Measurements from ENCODE around the gene EMILIN2. TPM values are rescaled to one million over a fixed set of nuclear protein-coding genes. Genes with fewer than 3 reads are reported as not detected.

EMILIN2 gene
- total and polyA plus RNA-seq, 9 of the 15 experiments (the other 6 are each of a cell fraction or from before 2014, with no cell fraction given), result 0.01 to 0.40 (median 0.19) TPM

DNA sequence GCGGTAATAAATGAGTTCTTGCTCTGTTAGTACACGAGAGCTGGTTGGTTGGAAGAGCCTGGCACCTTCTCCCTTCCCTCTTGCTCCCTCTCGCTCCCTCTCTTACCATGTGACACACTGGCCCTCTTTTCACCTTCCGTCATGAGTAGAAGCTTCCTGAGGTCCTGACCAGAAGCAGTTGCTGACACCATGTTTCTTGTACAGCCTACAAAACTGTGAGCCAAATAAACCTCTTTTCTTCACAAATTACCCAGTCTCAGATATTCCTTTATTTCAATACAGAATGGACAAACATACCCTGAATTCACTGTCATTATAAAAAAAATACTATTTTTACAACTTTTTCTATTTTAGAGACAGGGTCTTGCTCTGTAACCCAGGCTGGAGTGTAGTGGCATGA lies 40.7 kb downstream of the EMILIN2 start (continued):
- no peak for TF ChIP-seq SAFB2 (IDR thresholded peaks at IDR 0.05; ENCODE audit: borderline replicate concordance, low read depth, low read length, severe bottlenecking)
- TF ChIP-seq ZNF316 (IDR thresholded peaks at IDR 0.05), result peak; percentile 59
- TF ChIP-seq KHSRP (IDR thresholded peaks at IDR 0.05), result no peak
- no peak for TF ChIP-seq MTA3 (IDR thresholded peaks at IDR 0.05; ENCODE audit: borderline replicate concordance)
- no peak for TF ChIP-seq ZNF79 (CRISPR knock-in tag; IDR thresholded peaks at IDR 0.05; ENCODE audit: low read depth)
- peak; percentile 83 for TF ChIP-seq ZNF766 (CRISPR knock-in tag; conservative IDR thresholded peaks at IDR 0.05)
- TF ChIP-seq, protein P1, sequence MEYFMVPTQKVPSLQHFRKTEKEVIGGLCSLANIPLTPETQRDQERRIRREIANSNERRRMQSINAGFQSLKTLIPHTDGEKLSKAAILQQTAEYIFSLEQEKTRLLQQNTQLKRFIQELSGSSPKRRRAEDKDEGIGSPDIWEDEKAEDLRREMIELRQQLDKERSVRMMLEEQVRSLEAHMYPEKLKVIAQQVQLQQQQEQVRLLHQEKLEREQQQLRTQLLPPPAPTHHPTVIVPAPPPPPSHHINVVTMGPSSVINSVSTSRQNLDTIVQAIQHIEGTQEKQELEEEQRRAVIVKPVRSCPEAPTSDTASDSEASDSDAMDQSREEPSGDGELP (CRISPR knock-in tag; IDR thresholded peaks at IDR 0.05; ENCODE audit: borderline replicate concordance), result no peak
- no peak for TF ChIP-seq ELF4 (CRISPR knock-in tag; IDR thresholded peaks at IDR 0.05)
- TF ChIP-seq ZNF124 (CRISPR knock-in tag; IDR thresholded peaks at IDR 0.05), result no peak
- TF ChIP-seq TRIM24 (IDR thresholded peaks at IDR 0.05), result peak in 1 of 2 experiments; percentile 31; a peak in 1 of 4 replicates
- TF ChIP-seq IRF2 (CRISPR knock-in tag; IDR thresholded peaks at IDR 0.05), result no peak
- no peak for TF ChIP-seq ZNF436 (CRISPR knock-in tag; IDR thresholded peaks at IDR 0.05)

DNA sequence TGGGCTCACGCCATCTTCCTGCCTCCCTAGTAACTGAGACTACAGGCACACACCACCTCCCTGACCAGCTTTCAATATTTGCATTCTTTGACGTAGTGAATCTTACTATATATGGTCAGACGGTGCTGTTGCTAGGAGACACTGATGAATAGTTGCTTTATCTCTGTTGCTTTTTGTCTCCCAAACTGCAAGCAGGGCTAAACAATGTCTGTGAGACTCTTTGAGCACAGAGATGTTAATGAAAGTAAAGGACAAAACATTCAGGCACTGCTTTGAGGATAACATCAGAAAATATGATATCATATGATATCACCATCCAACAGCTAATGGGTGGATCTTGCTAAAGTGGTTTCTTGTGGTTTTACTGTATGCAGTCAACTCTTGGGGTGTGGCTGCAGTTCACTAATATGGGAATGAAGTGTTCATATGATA lies 43.0 kb downstream of the EMILIN2 start:
- ChIA-PET CTCF (ENCODE audit: low intra/inter-chr PET ratio) (no interaction called here), POLR2A (interaction anchor here (0.6 to 0.8 kb wide), 2 partner anchors 58 to 165 kb away, joined by 3 read pairs; no protein-coding TSS in a partner anchor)
- Histone ChIP-seq H3K4me2 (ENCODE audit: insufficient read depth, low read length) (no peak overlapping the region; the same call in 1 of the 2 replicates), H3K27me3 (ENCODE audit: control insufficient read depth in 2 of 2, insufficient read depth in 2 of 2, low read length in 2 of 2) (peaks cover 9 to 23% of the 10 kb centered on the region in 2 experiments; a peak in 3 of 5 replicates), H3K79me2 (ENCODE audit: control insufficient read depth, insufficient read depth, low read length) (no peaks in the 10 kb centered on the region), H3K4me3 (no peak overlapping the region), H3K9ac (ENCODE audit: insufficient read depth in 1 of 2, low read depth in 2 of 2, low read length in 2 of 2) (no peak overlapping the region), H4K20me1 (replicated peaks; ENCODE audit: control insufficient read depth, insufficient read depth, low read length) (peaks cover 8% of the 10 kb centered on the region; the same call in 1 of the 2 replicates), H2AFZ (ENCODE audit: low read depth, low read length) (no peak overlapping the region), H3K9me3 (replicated peaks; ENCODE audit: control insufficient read depth, insufficient read depth, low read depth, low read length) (peaks cover 3% of the 10 kb centered on the region), H3K36me3 (ENCODE audit: control insufficient read depth, insufficient read depth, low read length) (no peaks in the 10 kb centered on the region), H3K4me1 (replicated peaks in 1 of 2; ENCODE audit: control insufficient read depth in 2 of 2, insufficient read depth in 2 of 2, low read length in 2 of 2) (peaks cover 13 to 23% of the 10 kb centered on the region in 2 experiments; a peak in 4 of 5 replicates), H3K27ac (ENCODE audit: extremely low read depth, low read depth, low read length) (no peak overlapping the region), H3K9me1 (ENCODE audit: control insufficient read depth, insufficient read depth, low read length) (no peaks in the 10 kb centered on the region)
- intact Hi-C loops (cut with micrococcal nuclease) (no loop called here), in situ Hi-C loops (cut with MboI) (no loop called here)
- WGBS (ENCODE audit: insufficient coverage, low coverage, missing lambda C conversion rate), result 4% methylated on average over 3 of the region's 3 CpGs
- DNase-seq (ENCODE audit: extremely low read depth in 1 of 4, low spot score in 3 of 4) (no peak), ATAC-seq (peak; percentile 16; the same call in 1 of the 3 replicates), FAIRE-seq (no peak)
- no TSS peak for BruUV-seq (replicated peaks)
- TF ChIP-seq SRF (CRISPR knock-in tag; IDR thresholded peaks at IDR 0.05), result peak; percentile 84 to 98; a peak in 3 of 4 replicates
- TF ChIP-seq JUND (IDR thresholded peaks at IDR 0.05; ENCODE audit: borderline replicate concordance, low read depth, low read length), result no peak
- TF ChIP-seq JUND (tag; IDR thresholded peaks at IDR 0.05; ENCODE audit: borderline replicate concordance, low read depth, low read length), result 0 out of 3 replicates have a peak, but pooled peaks have one; percentile 38
- TF ChIP-seq PURB (CRISPR knock-in tag; IDR thresholded peaks at IDR 0.05; ENCODE audit: low read depth), result no peak
- TF ChIP-seq CBFB (CRISPR knock-in tag; IDR thresholded peaks at IDR 0.05), result no peak
- TF ChIP-seq, protein P2, sequence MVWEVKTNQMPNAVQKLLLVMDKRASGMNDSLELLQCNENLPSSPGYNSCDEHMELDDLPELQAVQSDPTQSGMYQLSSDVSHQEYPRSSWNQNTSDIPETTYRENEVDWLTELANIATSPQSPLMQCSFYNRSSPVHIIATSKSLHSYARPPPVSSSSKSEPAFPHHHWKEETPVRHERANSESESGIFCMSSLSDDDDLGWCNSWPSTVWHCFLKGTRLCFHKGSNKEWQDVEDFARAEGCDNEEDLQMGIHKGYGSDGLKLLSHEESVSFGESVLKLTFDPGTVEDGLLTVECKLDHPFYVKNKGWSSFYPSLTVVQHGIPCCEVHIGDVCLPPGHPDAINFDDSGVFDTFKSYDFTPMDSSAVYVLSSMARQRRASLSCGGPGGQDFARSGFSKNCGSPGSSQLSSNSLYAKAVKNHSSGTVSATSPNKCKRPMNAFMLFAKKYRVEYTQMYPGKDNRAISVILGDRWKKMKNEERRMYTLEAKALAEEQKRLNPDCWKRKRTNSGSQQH (CRISPR knock-in tag; IDR thresholded peaks at IDR 0.05), result no peak
- 0 out of 2 replicates have a peak, but pooled peaks have one; percentile 27 for TF ChIP-seq MXI1 (IDR thresholded peaks at IDR 0.05; ENCODE audit: low read depth, low read length)
- no peak for TF ChIP-seq CBX3 (IDR thresholded peaks at IDR 0.05; ENCODE audit: borderline replicate concordance in 1 of 2, low read length in 2 of 2)
- peak; percentile 57; the same call in 1 of the 2 replicates for TF ChIP-seq CTBP1 (IDR thresholded peaks at IDR 0.05; ENCODE audit: borderline replicate concordance)
